Ishikawa (cell line): Measurements from ENCODE around the gene CATSPER1.

Experiments used
- CEBPB ChIP-seq: IDR thresholded peaks from 2 replicates; pipeline ENCODE4 v1.6.1; 2012
- CREB1 ChIP-seq: IDR thresholded peaks from 2 replicates; pipeline ENCODE4 v1.6.1; 2012; ENCODE audit warnings: low read depth
- EGR1 ChIP-seq: IDR thresholded peaks from 2 replicates; pipeline ENCODE4 v1.6.1; 2012
- EP300 ChIP-seq: IDR thresholded peaks from 2 replicates; pipeline ENCODE4 v1.6.1; 2012; ENCODE audit warnings: borderline replicate concordance
- FOXM1 ChIP-seq: IDR thresholded peaks from 2 replicates; pipeline ENCODE4 v1.6.1; 2012; ENCODE audit warnings: low read depth, borderline replicate concordance
- MAX ChIP-seq: IDR thresholded peaks from 2 replicates; pipeline ENCODE4 v1.6.1; 2012
- NFIC ChIP-seq: IDR thresholded peaks from 2 replicates; pipeline ENCODE4 v1.6.1; 2012
- RAD21 ChIP-seq: IDR thresholded peaks from 2 replicates; pipeline ENCODE4 v1.6.1; 2012; ENCODE audit warnings: low read depth
- REST ChIP-seq: IDR thresholded peaks from 2 replicates; pipeline ENCODE4 v1.6.1; 2012; ENCODE audit warnings: low read depth, mild to moderate bottlenecking
- TAF1 ChIP-seq: IDR thresholded peaks from 2 replicates; pipeline ENCODE4 v1.6.1; 2012; ENCODE audit warnings: low read depth, mild to moderate bottlenecking
- TCF12 ChIP-seq: IDR thresholded peaks from 2 replicates; pipeline ENCODE4 v1.6.1; 2012; ENCODE audit warnings: low read depth
- TEAD4 ChIP-seq: IDR thresholded peaks from 2 replicates; pipeline ENCODE4 v1.6.1; 2012
- USF1 ChIP-seq: IDR thresholded peaks from 2 replicates; pipeline ENCODE4 v1.6.1; 2012
- YY1 ChIP-seq: IDR thresholded peaks from 2 replicates; pipeline ENCODE4 v1.6.1; 2012; ENCODE audit warnings: low read depth
- ZBTB7A ChIP-seq: IDR thresholded peaks from 2 replicates; pipeline ENCODE4 v1.6.1; 2012; ENCODE audit warnings: low read depth

Gene CATSPER1

GRCh38 chr11:66008468-66009101, 17.7 kb downstream of the CATSPER1 start:
- TF ChIP-seq USF1, result no peak
- peak; percentile 5; the same call in 1 of the 2 replicates for TF ChIP-seq RAD21
- TF ChIP-seq MAX, result peak; percentile 26; the same call in 1 of the 2 replicates
- no peak for TF ChIP-seq FOXM1

- no peak for TF ChIP-seq EGR1
- no peak for TF ChIP-seq CEBPB
- no peak for TF ChIP-seq TAF1
- TF ChIP-seq CREB1, result no peak
- TF ChIP-seq FOXM1, result no peak
- TF ChIP-seq MAX, result no peak
- TF ChIP-seq ZBTB7A, result no peak
- no peak for TF ChIP-seq NFIC
- TF ChIP-seq REST, result no peak
- no peak; the same call in 1 of the 2 replicates for TF ChIP-seq EP300
- no peak for TF ChIP-seq YY1
- TF ChIP-seq USF1, result no peak
- no peak for TF ChIP-seq RAD21
- no peak for TF ChIP-seq TCF12
- no peak for TF ChIP-seq TEAD4
Measured at GRCh38 chr11:66008095-66008467, 18.2 kb downstream of the CATSPER1 start.

GRCh38 chr11:66007201-66007634, 19.1 kb downstream of the CATSPER1 start:
- TF ChIP-seq ZBTB7A, result peak; percentile 49; the same call in 1 of the 2 replicates
- 0 out of 2 replicates have a peak, but pooled peaks have one; percentile 24 for TF ChIP-seq YY1
- no peak for TF ChIP-seq MAX
- no peak for TF ChIP-seq REST

GRCh38 chr11:66006891-66007176, 19.4 kb downstream of the CATSPER1 start:
- TF ChIP-seq EGR1 (no peak), FOXM1 (no peak), RAD21 (no peak), NFIC (no peak), CEBPB (no peak), EP300 (peak; percentile 38; the same call in 1 of the 2 replicates), REST (no peak), ZBTB7A (no peak), TEAD4 (peak; percentile 61), YY1 (no peak), CREB1 (no peak), TAF1 (no peak), MAX (no peak), TCF12 (0 out of 2 replicates have a peak, but pooled peaks have one; percentile 17), USF1 (no peak; the same call in 1 of the 2 replicates)
